Urothelium cell line (cell line): ENCODE data around the gene SFXN5.
A peak's percentile ranks its signal among the peaks of the same experiment; 100 is the strongest.
"Not testable (repeated sequence)": the region's sequence is repeated elsewhere in the genome, so short reads cannot be mapped to it uniquely, and the experiment has no call there.

Experiments
- DNase-seq: peaks from one replicate; pipeline ENCODE4 v3.0.0; 2011; ENCODE audit warnings: low spot score, mixed read lengths
- FAIRE-seq: peaks from 2 replicates; lab custom pipeline; 2011; peaks lifted over from hg19 to GRCh38; lab: Jason Lieb, UNC

SFXN5 gene

DNA sequence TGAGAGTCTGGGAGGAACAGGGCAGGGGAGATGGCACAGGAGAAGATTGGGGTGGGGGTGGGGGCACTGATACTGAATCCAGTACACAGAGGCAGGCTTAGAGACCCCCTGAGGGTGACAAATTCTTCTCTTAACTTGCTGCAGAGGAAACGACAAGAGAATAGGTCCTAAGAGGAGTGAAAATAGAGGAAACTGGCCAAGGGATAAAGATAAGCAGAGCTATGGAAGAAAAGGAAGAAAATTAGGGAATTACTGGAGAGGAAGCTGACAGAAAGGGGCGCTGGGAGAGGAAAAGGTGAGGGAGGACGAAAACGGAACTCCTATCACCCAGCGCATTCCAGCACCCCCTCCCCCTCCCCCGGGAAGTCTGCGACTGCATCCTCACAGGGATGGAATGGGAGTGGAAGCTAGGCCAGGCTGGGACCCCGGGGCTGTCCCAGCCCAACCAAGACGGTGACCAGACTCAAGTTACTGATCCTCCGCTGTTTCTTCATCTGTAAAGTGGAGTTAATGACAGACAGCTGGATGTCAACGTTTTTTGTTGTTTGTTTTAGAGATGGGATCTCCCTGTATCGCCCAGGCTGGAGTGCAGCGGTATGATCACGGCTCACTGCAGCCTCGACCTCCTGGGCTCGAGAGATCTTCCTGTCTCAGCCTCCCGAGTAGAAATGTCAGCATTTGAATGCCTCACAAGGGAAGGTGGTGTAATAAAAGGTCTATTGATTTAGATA is 156.8 kb downstream of the SFXN5 start:
- DNase-seq = no peak

GRCh38 chr2:72914206-72914559 is 157.3 kb downstream of the SFXN5 start:
- FAIRE-seq (no peak), DNase-seq (no peak)

More for the DNA sequence above, 156.8 kb downstream of the SFXN5 start:
- no peak for FAIRE-seq

DNA sequence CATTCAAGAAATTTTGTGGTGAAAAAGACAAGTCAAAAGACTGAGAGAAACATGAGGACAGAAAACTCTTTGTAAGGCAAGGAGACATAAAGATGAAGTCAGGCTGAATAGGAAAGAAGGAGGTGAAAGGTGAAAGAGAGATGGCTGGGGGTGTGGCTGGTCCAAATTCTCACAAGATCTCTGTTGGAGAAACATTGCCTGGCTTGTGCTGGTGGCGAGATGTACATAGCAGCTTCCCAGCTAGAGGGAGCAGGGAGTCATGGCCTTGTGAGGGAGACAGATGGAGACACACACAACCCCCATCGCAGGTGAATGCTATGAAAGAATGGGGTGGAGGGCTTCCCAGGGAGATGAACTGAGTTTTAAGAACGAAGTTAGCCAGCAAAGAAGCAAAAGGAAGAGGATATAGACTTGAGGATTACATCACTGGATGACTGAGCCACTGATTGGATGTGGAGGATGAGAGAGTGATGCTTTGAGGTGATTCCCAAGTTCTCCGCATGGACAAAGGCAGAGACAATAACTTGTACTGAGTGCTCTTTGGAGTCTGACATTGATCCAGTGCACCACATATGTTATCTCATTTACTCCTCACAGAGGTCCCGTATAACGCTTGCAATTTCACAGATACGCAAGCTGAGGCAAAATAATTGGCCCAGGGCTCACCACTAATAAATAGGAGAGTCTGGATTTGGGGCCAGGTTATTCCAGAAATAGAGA is 157.9 kb downstream of the SFXN5 start:
- no peak for DNase-seq
- no peak for FAIRE-seq

GRCh38 chr2:72911256-72911655 is 160.3 kb downstream of the SFXN5 start:
- FAIRE-seq = no peak
- no peak for DNase-seq

GRCh38 chr2:72908741-72909140 is 162.8 kb downstream of the SFXN5 start:
- FAIRE-seq = no peak

DNA sequence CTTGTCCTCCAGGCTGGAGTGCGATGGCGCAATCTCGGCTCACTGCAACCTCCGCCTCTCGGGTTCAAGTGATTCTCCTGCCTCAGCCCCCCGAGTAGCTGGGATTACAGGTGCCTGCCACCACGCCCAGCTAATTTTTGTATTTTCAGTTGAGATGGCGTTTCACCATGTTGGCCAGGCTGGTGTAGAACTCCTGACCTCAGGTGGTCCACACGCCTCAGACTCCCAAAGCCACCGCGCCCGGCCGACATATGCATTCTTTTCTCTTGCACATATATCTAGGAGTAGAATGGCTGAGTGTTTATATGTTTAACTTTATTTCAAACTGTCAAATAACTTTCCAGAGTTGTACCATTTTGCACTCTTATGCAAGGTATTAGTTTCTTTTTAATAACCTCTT is 164.1 kb downstream of the SFXN5 start:
- not testable (repeated sequence) for DNase-seq, FAIRE-seq

More at GRCh38 chr2:72908741-72909140, 162.8 kb downstream of the SFXN5 start:
- no peak for DNase-seq

DNA sequence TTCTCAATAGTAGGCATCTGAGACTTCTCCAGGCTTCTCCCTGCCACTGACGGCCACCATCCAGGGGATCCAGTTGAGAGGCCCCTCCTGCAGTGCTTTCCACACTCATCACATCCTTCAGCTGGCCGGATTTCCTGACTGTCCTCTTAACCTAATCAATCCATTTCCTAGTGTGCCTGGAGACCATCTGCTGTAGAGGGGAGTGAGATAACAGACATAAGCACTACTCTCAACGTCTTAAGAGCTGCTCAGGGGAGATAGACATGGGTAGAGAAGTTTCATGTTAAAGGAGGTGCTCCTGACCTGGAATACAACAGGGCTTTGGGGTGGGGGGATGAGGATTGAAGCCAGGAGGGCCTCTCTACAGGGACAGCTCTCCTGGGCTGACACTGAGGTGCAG is 170.1 kb downstream of the SFXN5 start:
- DNase-seq (no peak), FAIRE-seq (no peak)

DNA sequence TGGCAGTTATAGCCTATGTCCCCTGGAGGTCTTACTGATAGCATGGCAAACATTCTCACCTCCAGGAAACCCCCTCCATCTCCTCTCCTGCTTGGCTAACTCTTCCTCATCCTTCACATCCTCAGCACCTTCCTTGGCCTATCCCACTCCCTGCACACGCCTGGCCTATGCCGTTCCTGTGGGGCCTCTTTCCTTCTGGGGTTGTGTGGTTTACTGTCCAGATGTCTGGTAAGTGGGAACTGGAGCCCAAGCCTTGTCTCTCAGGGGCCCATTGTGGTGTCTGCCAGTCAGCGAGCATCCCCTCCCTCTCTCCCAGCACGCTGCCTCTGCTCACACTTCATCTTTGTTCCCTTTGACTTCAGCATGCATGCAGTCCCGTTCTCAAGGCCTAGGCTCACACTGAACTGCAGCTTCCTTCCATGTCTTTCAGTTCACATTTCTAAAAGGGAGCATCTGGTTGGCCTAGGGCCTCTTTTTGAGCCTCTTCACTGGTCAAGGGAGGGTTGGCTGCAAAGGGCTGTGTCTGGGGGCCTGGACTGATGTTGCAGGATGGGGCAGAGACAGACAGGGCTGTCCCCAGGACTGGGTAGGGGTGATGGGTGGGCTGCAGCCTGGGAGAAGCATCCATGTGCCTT is 171.2 kb downstream of the SFXN5 start:
- DNase-seq (no peak), FAIRE-seq (peak; percentile 9)

DNA sequence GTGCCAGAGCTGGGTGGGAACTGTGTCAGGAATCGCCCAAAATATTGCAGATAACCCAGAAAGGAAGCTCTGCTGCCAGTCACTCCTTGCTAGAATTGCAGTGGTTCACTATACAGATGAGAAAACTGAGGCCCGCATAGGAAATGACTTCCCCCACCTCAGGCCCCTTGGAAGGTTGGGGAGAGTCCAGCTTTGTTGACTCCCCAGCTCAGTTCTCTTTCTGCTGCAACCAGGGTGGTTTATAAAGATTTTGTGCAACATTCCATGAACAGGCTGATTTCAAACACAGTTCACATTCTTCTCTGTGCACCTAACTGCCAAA is 173.0 kb downstream of the SFXN5 start:
- DNase-seq (no peak), FAIRE-seq (no peak)

GRCh38 chr2:72897785-72898584 is 173.5 kb downstream of the SFXN5 start:
- DNase-seq = no peak
- no peak for FAIRE-seq

GRCh38 chr2:72896446-72896845 is 175.1 kb downstream of the SFXN5 start:
- FAIRE-seq (no peak), DNase-seq (peak; percentile 53)

GRCh38 chr2:72895759-72896281 is 175.7 kb downstream of the SFXN5 start:
- FAIRE-seq (peak; percentile 91), DNase-seq (no peak)

- no peak for FAIRE-seq
- DNase-seq = no peak
Observed at GRCh38 chr2:72895154-72895553, 176.4 kb downstream of the SFXN5 start.

GRCh38 chr2:72894514-72894913 is 177.0 kb downstream of the SFXN5 start:
- no peak for FAIRE-seq

GRCh38 chr2:72893594-72894319 is 177.8 kb downstream of the SFXN5 start:
- DNase-seq = peak; percentile 77
- FAIRE-seq = peak; percentile 42

More at GRCh38 chr2:72894514-72894913, 177.0 kb downstream of the SFXN5 start:
- DNase-seq = no peak

DNA sequence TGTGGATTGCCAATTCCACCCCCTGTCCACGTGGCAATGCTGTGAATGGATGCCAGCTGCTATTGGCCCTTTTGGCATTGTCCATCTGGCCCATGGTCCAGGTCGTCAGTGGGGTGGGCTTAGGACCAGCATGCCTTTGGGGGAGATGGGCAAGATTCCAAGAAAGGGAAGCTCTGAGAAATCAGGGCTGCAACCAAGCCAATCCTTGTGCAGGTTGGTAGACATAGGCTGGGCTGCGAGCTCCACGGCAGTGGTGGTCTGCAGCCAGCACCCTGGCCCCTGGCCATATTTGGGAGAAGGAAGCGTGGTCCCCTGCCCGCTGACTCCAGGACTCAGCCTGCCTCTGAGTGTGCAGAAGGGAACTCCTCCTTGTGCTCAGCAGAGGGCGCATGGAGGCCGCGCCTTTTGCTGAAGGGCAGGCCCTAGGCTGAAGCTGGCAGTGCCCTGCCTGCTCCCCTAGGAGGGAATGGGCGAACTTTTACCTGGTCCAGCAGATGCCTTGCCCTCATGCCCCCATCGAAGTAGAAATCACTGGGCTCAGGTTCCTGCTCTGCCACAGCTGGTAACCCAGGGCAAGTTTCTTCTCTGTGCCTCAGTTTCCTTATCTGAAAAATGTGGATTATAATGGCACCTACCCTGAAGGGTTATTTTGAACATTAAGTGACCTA is 178.9 kb downstream of the SFXN5 start:
- peak; percentile 71 for FAIRE-seq

More for the DNA sequence above, 178.9 kb downstream of the SFXN5 start:
- DNase-seq = peak; percentile 89
